Left kidney (tissue), 2 donors: ENCODE measurements around the gene PPP1R13B. TPM values are rescaled to one million over a fixed set of nuclear protein-coding genes. Genes with fewer than 3 reads are reported as not detected.
"Not testable (repeated sequence)": the region's sequence is repeated elsewhere in the genome, so short reads cannot be mapped to it uniquely, and the experiment has no call there.

Source experiments
- DNase-seq: peaks from one replicate; pipeline ENCODE4 v3.0.0-alpha.2; 2013
- polyA plus RNA-seq: library from polyadenylated mRNA; unstranded; fragments of 120-200 nt; gene quantifications from one replicate; pipeline ENCODE4 v1.2.1, GENCODE V29; 2013; ENCODE audit not compliant: insufficient read length

Gene PPP1R13B
- polyA plus RNA-seq, 1 donor: 44.3 TPM

DNA sequence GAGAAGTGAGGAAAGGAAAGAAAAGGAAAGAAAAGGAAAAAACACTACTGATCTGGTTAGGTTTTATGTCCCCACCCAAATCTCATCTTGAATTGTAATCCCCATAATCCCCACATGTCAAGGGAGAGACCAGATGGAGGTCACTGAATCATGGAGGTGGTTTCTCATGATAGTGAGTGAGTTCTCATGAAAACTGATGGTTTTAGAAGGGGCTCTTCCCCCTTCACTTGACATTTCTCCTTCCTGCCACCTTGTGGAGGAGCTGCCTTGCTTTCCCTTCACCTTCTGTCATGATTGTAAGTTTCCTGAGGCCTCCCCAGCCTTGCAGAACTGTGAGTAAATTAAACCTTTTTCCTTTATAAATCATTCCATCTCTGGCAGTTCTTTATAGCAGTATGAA is 54.2 kb downstream of the PPP1R13B start:
- not testable (repeated sequence) for DNase-seq

DNA sequence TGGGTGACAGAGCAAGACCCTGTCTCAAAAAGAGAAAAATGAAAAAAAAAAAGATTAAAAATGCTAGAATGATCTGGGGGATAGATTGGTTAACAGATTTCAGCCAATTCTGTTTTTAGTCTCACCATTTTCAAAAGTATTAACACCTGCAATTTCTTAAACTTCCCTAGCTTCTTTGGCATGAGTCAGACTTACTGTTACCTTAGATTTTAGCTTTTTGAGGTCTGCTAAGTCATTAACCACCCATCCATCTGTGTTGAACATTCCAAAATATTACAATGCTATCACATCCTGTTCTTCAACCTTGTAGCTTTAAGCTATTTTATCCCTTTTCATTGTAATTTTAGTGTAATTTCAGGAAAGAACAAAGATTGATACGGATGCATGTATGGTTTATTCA is 59.3 kb downstream of the PPP1R13B start:
- DNase-seq: no peak

DNA sequence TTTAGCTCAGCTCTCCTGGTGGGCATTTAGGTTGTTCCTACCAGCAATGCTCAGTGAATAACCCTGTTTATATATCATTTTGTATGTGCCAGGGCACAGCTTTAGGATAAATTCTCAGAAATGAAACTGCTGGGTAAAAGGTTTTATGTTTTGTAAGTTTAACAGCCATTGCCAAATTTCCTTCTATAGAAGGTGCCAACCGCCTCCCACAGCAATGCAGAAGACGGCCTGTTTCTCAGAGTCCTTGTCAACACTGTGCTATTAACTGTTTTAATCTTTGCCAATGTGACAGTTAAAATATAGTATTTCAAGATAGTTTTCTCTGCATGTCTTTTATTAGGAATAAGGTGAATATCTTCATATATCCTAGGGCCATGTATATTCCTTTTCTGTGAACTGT is 65.0 kb downstream of the PPP1R13B start:
- DNase-seq: no peak

DNA sequence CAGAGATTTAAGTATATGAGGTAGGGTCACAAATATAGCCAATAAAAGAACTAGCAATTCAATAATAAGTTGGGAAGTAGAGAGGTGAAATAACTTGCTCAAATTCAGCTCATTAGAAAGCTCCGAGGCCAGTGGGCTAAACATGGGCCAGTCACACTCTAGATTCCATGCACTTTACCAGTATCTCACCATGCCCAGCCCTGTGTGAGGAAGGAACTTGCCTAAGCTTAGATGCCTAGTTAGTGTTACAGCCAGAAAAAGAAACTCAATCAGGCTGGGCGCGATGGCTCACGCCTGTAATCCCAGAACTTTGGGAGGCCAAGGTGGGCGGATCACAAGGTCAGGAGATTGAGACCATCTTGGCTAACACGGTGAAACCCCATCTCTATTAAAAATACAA is 71.1 kb downstream of the PPP1R13B start:
- DNase-seq: not testable (repeated sequence)

DNA sequence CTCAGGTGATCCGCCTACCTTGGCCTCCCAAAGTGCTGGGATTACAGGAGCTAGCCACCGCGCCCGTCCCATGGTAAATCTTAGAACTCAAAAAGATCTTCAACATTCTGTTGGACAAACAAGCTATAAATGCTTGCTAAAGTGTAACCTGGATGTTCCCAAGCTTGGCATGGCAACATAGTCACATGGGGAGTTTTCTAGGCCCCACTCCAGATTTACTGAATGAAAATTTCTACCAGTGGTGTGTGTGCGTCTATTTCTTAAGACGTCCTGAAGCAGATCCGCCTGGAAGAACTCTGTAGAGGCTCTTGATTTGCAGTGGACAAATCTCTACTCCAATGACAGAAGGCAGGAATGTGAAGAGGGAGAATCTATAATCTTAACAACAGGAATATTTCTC is 71.9 kb downstream of the PPP1R13B start:
- DNase-seq: no peak

DNA sequence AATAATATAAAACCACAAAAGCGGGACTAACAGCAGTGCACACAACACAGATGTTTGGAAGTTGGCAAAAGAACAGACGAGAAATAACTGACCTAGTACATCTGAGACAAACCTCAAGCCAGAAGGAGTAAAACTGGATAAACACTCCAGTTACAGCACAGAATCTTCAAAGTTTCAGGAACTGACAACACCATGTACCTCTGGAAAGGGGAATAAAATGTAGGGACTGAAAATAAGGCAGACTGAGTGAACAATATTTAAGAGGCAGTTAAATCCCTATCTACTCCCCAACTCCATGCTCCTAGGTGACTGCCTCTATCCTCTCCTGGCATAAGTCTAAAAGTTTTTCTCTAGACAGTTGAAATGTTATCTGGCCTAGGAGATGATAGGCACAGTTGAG is 73.9 kb downstream of the PPP1R13B start:
- DNase-seq: no peak

DNA sequence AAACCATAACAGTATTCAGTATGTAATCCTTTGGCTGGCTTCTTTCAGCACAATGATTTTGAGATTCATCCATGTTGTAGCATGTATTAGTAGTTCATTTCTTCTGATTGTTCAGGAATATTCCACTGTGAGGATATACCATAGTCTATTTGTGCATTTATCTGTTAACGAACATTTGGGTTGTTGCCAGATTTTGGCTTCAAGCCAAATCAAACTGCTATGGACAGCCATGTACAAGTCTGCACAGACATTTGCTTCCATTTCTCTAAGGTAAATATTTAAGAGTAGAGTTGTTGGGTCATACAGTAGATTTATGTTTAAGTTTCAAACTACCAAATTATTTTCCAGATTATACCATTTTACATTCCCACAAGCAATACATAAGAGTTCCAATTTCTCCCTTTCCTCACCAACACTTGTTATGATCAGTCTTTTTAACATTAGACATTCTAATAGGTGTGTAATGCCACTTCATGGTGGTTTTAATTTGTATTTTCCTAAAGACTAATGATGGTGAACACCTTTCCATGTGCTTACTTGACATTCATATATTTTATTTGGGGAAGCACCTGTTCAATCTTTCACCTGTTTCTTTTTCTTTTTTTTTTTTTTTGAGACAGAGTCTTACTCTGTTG is 75.2 kb downstream of the PPP1R13B start:
- no peak for DNase-seq

DNA sequence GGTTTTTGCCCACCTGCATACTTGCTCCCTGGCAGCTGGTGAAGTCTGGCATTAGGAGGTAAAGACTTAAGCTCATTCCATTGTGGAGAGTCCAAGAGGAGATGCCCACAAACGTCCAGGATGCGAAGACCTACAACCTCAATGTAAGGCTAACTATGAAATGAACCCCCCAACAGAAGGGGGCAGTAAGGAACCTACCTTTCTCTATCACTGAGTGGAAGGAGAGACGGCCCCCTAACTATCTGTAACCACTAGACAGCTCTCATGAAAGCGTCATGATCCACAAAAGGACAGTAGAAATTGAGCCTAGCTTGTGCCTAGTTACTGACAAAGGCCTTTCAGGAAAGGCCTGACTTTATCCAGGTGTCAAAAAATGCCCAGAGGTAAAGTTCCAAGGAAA is 76.5 kb downstream of the PPP1R13B start:
- DNase-seq: no peak

DNA sequence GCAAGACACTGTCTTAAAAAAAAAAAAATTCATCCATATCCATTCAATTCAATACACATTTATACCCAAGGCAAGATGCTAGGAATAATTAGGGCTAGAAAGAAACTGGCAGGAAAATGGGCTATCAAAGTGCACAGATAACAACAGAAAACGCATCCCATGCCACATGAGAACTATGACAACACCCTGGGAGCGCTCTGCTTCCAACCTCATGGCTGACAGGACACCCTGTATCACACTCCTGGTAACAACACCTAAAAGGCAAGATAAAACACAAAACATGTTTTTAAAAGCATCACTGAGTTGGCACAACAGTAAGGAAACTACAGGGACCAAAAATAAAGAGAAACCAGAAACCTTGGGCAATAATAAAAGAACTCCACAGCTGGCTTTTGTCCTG is 76.9 kb downstream of the PPP1R13B start:
- no peak for DNase-seq

DNA sequence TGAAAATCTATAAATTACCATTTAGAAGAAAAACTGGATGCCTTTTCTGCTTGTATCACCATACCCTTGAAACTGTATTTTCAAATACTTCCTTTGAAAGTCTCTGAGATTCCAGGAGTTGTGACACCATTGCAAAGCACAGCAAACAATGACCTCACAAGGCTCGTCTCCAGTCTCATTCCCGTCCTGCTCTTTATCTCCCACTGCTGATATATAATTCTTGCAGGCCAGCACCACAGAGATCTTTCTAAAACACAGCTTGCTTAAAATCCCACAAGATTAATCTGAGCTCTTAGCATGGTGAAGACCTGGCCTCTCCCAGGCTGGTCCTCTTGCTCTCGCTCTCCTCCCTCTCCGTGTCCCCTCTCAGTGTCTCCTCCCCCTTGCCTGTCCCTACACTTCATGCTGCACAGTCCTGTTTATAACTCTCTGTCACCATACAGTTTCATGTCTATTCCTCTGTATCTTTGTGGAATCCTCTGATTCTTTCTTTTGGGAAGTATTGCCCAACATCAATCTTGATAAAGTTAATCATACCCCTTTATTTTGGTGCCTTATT is 80.0 kb downstream of the PPP1R13B start:
- no peak for DNase-seq

DNA sequence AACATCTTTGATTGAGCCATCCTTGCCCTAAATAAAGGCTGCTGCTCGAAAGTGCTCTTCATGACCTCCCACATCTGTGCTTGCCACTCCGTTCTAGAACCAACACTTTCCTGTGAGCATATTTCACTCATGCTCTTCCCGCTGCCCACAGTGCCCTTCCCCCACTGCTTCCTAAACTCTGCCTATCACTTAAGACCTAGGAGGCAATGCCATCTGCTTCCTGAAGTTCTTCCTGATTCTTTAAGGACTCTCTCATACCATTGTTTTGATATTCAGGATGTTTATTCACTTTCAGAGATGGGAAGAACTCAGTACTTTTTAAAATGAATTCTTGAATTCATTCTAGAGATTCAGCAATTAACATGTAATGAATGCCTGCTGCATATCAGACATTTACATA is 81.8 kb downstream of the PPP1R13B start:
- no peak for DNase-seq

DNA sequence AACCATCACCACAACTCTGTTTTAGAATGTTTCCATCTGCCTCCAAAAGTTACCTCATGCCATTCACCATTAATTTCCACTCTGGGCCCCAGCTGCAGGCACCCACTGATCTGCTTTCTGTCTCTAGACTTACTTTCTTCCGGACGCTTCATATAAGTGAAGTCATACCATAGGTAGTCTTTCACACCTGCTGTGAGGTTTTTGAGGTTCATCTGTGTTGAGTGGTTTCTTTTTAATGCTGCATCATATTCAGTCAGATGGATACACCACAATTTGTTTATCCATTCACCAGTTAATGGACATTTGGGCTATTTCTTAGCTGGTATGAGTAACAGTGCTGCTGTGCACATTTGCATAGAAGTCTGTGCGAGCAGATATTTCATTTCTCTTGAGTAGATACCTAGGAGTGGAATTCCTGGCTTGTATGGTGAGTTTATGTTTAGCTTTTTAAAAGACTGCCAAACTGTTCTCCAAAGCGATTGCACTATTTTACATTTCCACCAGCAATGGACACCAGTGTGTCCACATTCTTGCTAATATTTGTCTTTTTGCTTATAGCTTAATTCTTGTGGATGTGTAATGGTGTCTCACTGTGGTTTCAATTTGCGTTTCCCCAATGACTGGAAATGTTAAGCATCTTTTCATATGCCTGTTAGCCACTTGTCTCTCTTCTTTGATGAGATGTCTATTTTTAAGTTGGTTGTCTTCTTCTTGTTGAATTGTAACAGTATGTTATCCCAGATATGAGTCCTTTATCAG is 83.5 kb downstream of the PPP1R13B start:
- no peak for DNase-seq

DNA sequence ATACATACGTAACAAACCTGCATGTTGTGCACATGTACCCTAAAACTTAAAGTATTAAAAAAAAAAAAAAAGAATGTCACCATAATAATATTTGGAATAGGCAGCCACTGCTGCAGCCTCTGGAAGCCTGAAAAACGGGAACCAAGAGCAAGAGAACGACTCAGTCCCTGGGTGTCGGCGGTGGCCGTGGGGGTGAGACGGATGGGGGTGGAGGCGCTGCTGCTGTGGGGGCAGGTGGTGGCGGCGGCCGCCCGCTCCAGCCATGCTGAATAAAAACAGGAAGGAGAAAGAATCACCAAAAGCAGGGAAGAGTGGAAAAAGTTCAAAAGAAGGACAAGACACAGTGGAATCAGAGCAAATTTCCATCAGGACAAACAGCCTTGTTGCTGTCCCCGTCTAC is 84.8 kb downstream of the PPP1R13B start:
- no peak for DNase-seq

DNA sequence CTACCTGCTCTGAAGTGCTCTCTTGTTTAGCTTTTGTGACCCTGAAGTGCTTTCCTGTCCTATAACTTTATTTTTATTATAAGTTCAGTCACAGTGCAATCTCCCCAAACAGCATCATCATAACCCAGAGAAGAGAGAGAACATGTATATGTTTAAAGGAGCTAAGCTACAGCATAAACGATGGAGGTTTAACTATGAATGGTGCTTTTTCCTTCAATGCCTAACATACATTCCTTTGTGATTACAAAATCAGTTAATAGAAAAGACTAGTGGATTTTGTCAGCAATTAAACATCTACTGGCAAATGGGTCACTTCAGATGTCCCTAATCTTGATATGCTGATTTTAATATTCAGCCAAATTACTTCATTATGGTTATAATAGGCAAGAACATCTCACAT is 85.3 kb downstream of the PPP1R13B start:
- DNase-seq: no peak

DNA sequence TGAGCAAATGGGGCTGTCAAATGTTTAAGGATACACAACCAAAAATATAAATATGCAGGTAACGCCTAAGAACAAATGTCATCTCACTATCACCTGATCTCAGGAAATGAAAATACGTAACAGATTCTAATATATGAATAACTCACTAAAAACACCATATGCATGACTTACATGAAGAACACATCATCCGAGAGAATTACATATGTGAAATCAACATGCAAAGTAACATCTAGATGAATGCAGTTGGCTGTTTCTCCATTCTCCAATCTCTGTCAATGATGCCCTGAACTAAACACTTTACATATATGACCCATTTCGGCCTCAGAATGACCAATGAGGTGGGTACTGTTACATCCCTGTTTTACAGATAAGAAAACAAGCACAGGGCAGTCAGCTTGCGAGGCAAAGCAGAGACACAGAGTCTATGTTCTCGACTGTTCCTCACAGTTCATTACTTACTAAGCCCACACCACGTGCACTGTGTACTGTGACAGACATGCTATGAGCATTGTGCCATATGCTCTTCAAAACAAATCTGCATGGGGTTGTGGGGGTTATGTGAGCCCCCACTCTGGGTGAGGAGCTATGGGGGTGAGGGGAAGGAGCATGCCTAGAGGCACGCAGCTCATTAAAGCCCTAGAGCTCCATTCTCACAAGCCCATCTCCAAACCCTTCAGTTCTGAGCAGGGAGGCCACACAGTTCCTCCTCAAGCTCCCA is 89.2 kb downstream of the PPP1R13B start:
- DNase-seq: no peak

DNA sequence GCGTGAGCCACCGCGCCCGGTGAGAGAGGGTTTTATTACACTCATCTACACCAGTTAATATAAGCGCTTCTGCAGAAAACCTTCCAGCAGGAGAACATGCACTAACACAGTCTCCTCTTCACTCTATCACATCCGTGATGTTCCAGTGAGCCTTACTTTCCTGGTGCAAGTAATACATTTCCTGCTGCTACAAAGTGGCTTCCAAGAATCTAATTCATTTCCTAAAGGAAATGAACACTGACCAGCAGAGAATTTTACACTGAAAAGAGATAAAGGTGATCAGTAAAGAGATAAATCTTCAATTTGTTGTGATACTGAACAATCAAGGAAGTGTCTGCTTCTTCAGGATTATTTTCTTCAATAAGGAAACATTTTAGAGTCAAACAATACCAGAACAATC is 92.3 kb downstream of the PPP1R13B start:
- DNase-seq: no peak

DNA sequence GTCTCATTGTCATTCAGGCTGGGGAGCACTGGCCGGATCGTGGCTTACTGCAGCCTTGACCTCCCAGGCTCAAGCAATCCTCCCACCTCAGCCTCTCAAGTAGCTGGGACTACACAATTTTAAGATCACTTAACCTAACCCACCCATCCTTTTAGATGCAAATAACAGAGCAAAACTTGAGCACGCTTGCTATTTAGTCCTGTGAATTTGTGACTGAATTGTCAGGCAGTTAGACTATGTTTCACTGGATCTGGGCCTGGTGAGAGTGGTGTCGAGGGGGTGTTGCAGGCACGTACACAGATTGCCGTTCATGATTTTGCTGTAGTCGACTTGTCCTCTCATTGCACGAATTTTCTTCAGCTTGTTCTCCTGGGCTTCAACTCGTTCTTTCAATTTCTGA is 93.6 kb downstream of the PPP1R13B start:
- DNase-seq: no peak

DNA sequence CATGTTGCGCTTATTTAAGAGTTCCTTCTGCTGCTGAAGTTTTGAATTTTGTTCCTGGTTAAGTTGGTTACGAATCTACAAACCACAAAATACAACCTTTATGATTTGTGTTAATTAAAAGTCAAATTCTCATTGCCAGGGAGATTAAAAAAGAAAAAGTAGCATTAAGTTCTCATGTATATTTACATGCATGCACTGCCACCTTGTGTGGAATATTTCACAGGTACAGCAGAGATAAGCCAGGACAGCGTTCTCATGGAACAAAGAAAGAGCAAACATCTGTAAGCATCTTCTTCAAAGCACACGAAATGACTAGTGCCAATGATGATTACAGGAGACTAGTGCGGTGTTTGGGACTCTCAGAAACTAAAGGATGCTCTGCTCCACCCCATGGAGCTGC is 97.5 kb downstream of the PPP1R13B start:
- no peak for DNase-seq

DNA sequence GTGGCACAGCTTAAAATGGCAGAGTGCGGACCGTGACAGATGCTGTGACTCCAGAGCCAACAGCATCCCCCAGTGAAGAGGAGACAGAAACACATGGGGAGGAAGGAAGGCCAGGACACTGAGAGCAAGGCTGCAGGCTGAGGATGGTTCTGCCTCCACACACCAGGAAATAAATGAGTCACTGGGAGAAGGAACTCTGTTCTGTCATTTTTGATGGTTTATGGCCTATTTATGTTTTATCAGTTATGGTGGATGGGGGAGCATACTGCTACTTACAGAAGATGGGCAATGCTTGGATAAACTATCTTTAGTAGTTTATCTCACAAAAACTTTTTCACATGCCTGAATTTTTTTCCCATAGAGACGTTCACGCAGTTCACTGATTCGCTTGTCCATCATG is 97.9 kb downstream of the PPP1R13B start:
- no peak for DNase-seq

DNA sequence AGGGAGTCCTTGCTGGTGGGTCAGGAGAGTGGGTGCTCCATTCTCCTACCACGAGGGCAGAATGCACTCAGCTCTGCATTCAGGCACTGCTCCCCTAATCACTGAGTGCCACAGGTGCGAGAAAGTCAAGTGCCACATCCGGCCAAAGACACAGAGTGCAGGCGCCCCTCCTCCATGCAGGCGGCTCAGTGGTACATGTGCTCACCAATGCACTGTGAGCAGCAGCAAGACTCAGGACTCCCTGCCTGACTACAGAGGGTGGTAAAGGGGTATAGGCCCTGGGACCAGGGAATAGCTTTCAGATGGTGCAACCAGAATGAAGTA is 98.9 kb downstream of the PPP1R13B start:
- no peak for DNase-seq

DNA sequence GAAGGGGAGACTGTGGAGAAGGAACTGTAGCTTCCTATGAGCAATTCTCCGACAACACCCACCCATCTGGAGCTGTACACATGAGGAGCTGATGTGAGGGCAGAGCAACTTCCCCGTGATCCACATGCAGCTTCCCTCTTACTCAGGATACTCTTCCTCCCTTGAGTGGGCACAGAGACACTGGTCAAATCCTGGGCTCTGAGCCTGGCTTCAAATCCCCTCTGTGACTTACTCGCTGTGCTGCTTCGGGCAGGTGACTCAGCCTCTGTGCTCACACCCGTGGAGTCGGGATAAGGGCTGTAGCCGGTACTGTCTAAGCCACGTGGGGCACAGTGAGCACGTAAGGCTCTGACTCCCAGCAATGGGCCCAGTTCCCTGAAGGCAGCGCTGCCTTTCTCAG is 100.7 kb downstream of the PPP1R13B start:
- no peak for DNase-seq

DNA sequence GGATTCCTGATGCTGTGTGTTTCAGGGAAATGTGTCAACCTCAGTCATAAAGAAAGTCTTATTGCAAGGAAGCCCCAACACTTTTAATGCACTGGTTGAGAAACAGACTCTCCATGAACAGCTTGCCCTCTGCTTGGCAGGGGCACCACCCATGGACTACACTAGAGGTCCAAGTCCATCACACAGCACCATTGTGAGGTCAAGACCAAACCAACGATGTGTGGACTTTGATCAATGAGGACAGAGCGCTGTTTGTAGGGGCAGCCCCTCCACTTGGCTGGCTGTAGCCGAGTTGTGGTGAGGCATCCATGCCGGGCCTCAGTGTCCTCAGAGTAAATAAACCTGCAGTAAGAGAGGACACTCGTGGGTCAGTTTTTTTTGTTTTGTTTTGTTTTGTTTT is 102.0 kb downstream of the PPP1R13B start:
- DNase-seq: no peak
